ENCODE measurements around the gene TXNRD1. TPM values are rescaled to one million over a fixed set of nuclear protein-coding genes. Genes with fewer than 3 reads are reported as not detected.

Gene TXNRD1
- total RNA-seq, 1 donor = 502 TPM

GRCh38 chr12:104181313-104181712 lies 34.3 kb upstream of the TXNRD1 start:
- no peaks in the 10 kb centered on the region for H3K27me3 ChIP-seq (ENCODE audit: insufficient read depth, low read length)
- no peak for DNase-seq (ENCODE audit: insufficient read length, low spot score, missing footprints)
- no peak overlapping the region for H3K4me3 ChIP-seq (ENCODE audit: insufficient read depth, low read length)
- peaks cover 3% of the 10 kb centered on the region for H3K36me3 ChIP-seq (ENCODE audit: insufficient read depth, low read length)
- H3K4me1 ChIP-seq (ENCODE audit: insufficient read depth, low read length) = peaks cover 48% of the 10 kb centered on the region
- H4K20me1 ChIP-seq (ENCODE audit: insufficient read depth, low read length) = no peaks in the 10 kb centered on the region
- H3K9me3 ChIP-seq (ENCODE audit: low read depth, low read length) = peaks cover 11% of the 10 kb centered on the region
- no peak overlapping the region for H2AFZ ChIP-seq (ENCODE audit: low read length)
- peak overlapping the region; percentile 27 for H3K4me2 ChIP-seq (ENCODE audit: insufficient read depth, low read length)
- no peaks in the 10 kb centered on the region for H3K79me2 ChIP-seq (ENCODE audit: insufficient read depth, low read length)
- peak overlapping the region; percentile 66 for H3K27ac ChIP-seq (ENCODE audit: low read depth, low read length)
- no peak for TF ChIP-seq CTCF (IDR thresholded peaks at IDR 0.05; ENCODE audit: extremely low read depth, low read depth, low read length)

GRCh38 chr12:104182144-104182543 lies 33.4 kb upstream of the TXNRD1 start:
- no peak overlapping the region for H2AFZ ChIP-seq (ENCODE audit: low read length)
- DNase-seq (ENCODE audit: insufficient read length, low spot score, missing footprints) = peak; percentile 56
- H3K9me3 ChIP-seq (ENCODE audit: low read depth, low read length) = peaks cover 11% of the 10 kb centered on the region
- TF ChIP-seq CTCF (IDR thresholded peaks at IDR 0.05; ENCODE audit: extremely low read depth, low read depth, low read length) = no peak
- peak overlapping the region; percentile 40 for H3K4me2 ChIP-seq (ENCODE audit: insufficient read depth, low read length)
- peak overlapping the region; percentile 66 for H3K27ac ChIP-seq (ENCODE audit: low read depth, low read length)
- peaks cover 44% of the 10 kb centered on the region for H3K4me1 ChIP-seq (ENCODE audit: insufficient read depth, low read length)
- H3K36me3 ChIP-seq (ENCODE audit: insufficient read depth, low read length) = peaks cover 3% of the 10 kb centered on the region
- no peaks in the 10 kb centered on the region for H3K79me2 ChIP-seq (ENCODE audit: insufficient read depth, low read length)
- no peaks in the 10 kb centered on the region for H3K27me3 ChIP-seq (ENCODE audit: insufficient read depth, low read length)
- H3K4me3 ChIP-seq (ENCODE audit: insufficient read depth, low read length) = no peak overlapping the region
- no peaks in the 10 kb centered on the region for H4K20me1 ChIP-seq (ENCODE audit: insufficient read depth, low read length)

DNA sequence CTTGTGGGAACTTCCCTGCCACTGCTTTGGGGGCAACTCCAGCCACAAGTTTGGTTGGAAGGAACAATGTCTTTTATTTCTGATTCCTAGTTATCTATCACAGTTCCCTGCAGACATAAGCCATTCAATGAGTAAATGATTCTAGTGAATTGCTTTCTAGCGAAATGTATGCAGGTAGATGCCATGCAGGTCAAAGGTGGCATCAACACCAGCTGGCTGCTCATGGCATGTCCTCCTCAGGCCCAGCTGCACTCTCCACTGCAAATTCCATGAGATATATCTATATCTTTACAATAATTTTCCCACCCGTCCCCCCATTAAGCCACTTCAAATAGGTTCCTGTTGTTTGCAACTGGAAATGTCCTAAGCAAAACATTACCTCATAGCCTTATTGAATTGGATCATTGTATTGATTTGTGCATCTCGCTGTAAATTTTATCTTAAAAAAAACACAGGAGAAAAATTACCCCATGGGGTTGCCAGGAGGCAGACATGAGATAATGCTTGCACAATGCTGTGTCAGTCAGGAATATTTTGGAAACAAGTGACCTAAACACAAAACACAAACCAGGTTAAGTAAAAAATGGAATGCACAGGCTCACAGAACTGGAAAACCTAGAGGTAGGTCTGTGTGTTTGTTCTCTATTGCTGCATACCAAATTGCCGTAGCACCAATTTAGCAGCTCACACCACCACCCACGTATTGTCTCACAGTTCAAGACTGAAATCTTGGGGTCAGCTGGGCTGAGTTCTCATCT lies 32.8 kb upstream of the TXNRD1 start:
- DNase-seq (ENCODE audit: insufficient read length, low spot score, missing footprints) = no peak
- Histone ChIP-seq H3K27me3 (ENCODE audit: insufficient read depth, low read length) (no peaks in the 10 kb centered on the region), H3K79me2 (ENCODE audit: insufficient read depth, low read length) (no peaks in the 10 kb centered on the region), H3K4me2 (ENCODE audit: insufficient read depth, low read length) (peak overlapping the region; percentile 40), H3K36me3 (ENCODE audit: insufficient read depth, low read length) (peaks cover 3% of the 10 kb centered on the region), H2AFZ (ENCODE audit: low read length) (no peak overlapping the region), H4K20me1 (ENCODE audit: insufficient read depth, low read length) (no peaks in the 10 kb centered on the region), H3K4me3 (ENCODE audit: insufficient read depth, low read length) (no peak overlapping the region), H3K9me3 (ENCODE audit: low read depth, low read length) (peaks cover 11% of the 10 kb centered on the region), H3K27ac (ENCODE audit: low read depth, low read length) (peak overlapping the region; percentile 66), H3K4me1 (ENCODE audit: insufficient read depth, low read length) (peaks cover 37% of the 10 kb centered on the region)
- no peak for TF ChIP-seq CTCF (IDR thresholded peaks at IDR 0.05; ENCODE audit: extremely low read depth, low read depth, low read length)

DNA sequence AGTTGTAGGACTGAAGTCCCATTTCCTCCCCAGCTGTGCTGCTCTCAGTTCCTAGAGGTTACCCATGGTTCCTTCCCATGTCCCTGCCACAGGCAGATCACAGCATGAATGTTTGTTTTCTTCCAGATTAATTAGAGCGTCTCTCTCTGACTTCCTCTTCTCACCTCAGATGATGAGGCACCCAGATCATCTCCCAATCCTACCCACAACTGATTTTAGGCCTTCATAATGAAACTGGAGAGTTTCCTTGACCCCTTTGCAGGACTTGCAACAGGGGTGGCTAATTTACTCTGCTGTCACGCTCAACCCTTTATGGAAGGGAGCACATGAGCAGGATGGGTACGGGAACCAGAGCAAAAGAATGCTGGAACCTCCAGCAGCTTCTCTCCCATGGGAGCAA lies 32.1 kb upstream of the TXNRD1 start:
- Histone ChIP-seq H3K4me3 (ENCODE audit: insufficient read depth, low read length) (no peak overlapping the region), H3K27ac (ENCODE audit: low read depth, low read length) (no peak overlapping the region), H3K27me3 (ENCODE audit: insufficient read depth, low read length) (no peaks in the 10 kb centered on the region), H3K4me2 (ENCODE audit: insufficient read depth, low read length) (no peak overlapping the region), H2AFZ (ENCODE audit: low read length) (no peak overlapping the region), H3K9me3 (ENCODE audit: low read depth, low read length) (peaks cover 11% of the 10 kb centered on the region), H3K79me2 (ENCODE audit: insufficient read depth, low read length) (no peaks in the 10 kb centered on the region), H3K36me3 (ENCODE audit: insufficient read depth, low read length) (peaks cover 3% of the 10 kb centered on the region), H4K20me1 (ENCODE audit: insufficient read depth, low read length) (no peaks in the 10 kb centered on the region), H3K4me1 (ENCODE audit: insufficient read depth, low read length) (peaks cover 31% of the 10 kb centered on the region)
- DNase-seq (ENCODE audit: insufficient read length, low spot score, missing footprints) = no peak
- no peak for TF ChIP-seq CTCF (IDR thresholded peaks at IDR 0.05; ENCODE audit: extremely low read depth, low read depth, low read length)

All from osteoblast (primary cell).